Sigmoid colon (tissue), 7 donors: ENCODE data around the gene ACADSB. TPM values are rescaled to one million over a fixed set of nuclear protein-coding genes. Genes with fewer than 3 reads are reported as not detected.

ENCODE experiments used
- DNase-seq: peaks from one replicate; pipeline ENCODE4 v3.0.0-alpha.2; 2019
- H3K27ac ChIP-seq, 4 donors: fragments of 200-600 bp; sonication (generic); one replicate each; pipeline ENCODE4 v1.5.1; 2016 to 2019; ENCODE audit warnings: mild to moderate bottlenecking in 1 of 4
- H3K27me3 ChIP-seq, 3 donors: fragments of 200-600 bp; sonication (generic); one replicate each; pipeline ENCODE4 v1.5.1; 2019; ENCODE audit warnings: mild to moderate bottlenecking in 1 of 3
- H3K36me3 ChIP-seq, 4 donors: fragments of 200-600 bp; sonication (generic); one replicate each; pipeline ENCODE4 v1.5.1; 2016 to 2019
- H3K4me1 ChIP-seq, 4 donors: fragments of 200-600 bp; sonication (generic); one replicate each; pipeline ENCODE4 v1.5.1; 2017 to 2019
- H3K4me3 ChIP-seq, 4 donors: fragments of 200-600 bp; sonication (generic); one replicate each; pipeline ENCODE4 v1.5.1; 2017 to 2019; ENCODE audit warnings: mild to moderate bottlenecking in 2 of 4, moderate library complexity in 1 of 4
- H3K9me3 ChIP-seq, 4 donors: fragments of 200-600 bp in 3 of 4; sonication (generic) in 3 of 4; one replicate each; pipeline versions ENCODE4 v1.5.1 to v1.6.1; 2013 to 2019
- EP300 ChIP-seq, 4 donors: sonication (generic); formaldehyde crosslinking; IDR thresholded peaks; one replicate each; pipeline ENCODE4 v1.6.1; 2017; ENCODE audit warnings: antibody characterized with exemption in 4 of 4
- POLR2A ChIP-seq, 2 donors: fragments of 450-650 bp; IDR thresholded peaks; one replicate each; pipeline ENCODE4 v1.6.1; 2016; ENCODE audit warnings: antibody characterized with exemption in 2 of 2, mild to moderate bottlenecking in 2 of 2, moderate library complexity in 2 of 2
- POLR2AphosphoS5 ChIP-seq, 4 donors: sonication (generic); formaldehyde crosslinking; IDR thresholded peaks; one replicate each; pipeline ENCODE4 v1.6.1; 2017; ENCODE audit warnings: antibody characterized with exemption in 4 of 4
- WGBS, 2 donors: extraction: QIAGEN DNeasy Blood & Tissue Kit; methylation state at CpG; one replicate each; pipeline ENCODE4 v1.1.7; 2013; 5-methylcytosine and 5-hydroxymethylcytosine counted together
- intact Hi-C: fragments of 100-400 bp; cut with DNase I; formaldehyde crosslinking; loops from one replicate; pipeline ENCODE4 v1.15.1; 2023
- polyA plus RNA-seq, 3 donors: library from polyadenylated mRNA; stranded (reverse); fragments of 200-250 nt; gene quantifications; one replicate each; pipeline ENCODE4 v1.2.3, GENCODE V29; 2013
- total RNA-seq, 4 donors: library from RNA; depleted of rRNA; stranded (reverse); fragments of >200 nt; gene quantifications; one replicate each; pipeline ENCODE4 v1.1.0, GENCODE V29; 2016
- TF ChIP-seq, protein P1 (sequence below), 4 experiments: fragments of 450-650 bp in 3 of 4; fragments of 200-600 bp in 1 of 4; IDR thresholded peaks; one replicate each; pipeline ENCODE4 v1.5.1; 2016 to 2019; ENCODE audit warnings: antibody characterized with exemption in 4 of 4, mild to moderate bottlenecking in 3 of 4, moderate library complexity in 2 of 4
- donor health status: healthy with polysubstance abuse.
- donor health status: Bipolar disorder and iron deficiency.
- donor health status: healthy.

The ACADSB gene
- total and polyA plus RNA-seq, 7 donors: 7.6 to 18.7 (median 15.0) TPM

DNA sequence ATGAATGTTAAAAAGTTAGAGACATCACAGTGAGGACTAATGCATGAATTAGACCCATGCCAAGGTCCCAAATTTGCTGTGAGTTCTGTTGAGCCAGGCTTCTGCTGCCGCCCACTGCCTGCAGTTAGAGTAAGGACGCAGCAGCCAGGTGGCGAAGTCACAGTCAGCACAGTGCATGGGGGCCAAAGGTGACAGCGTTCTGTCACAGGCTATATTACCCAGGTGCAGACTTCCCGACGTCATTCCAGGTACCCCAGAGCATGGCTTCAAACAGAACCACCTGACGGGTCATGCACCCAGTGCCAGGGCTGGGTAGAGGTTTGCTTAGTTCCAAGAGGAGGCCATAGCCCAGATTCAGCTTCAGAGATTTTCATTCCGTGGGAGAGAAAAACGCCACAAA, 93.1 kb downstream of the ACADSB start:
- intact Hi-C loops: no loop called here
- no peaks in the 10 kb centered on the region for H3K4me1 ChIP-seq
- TF ChIP-seq POLR2AphosphoS5 (IDR thresholded peaks at IDR 0.05) (no peak), EP300 (IDR thresholded peaks at IDR 0.05) (no peak), POLR2A (IDR thresholded peaks at IDR 0.05) (no peak)
- TF ChIP-seq, protein P1, sequence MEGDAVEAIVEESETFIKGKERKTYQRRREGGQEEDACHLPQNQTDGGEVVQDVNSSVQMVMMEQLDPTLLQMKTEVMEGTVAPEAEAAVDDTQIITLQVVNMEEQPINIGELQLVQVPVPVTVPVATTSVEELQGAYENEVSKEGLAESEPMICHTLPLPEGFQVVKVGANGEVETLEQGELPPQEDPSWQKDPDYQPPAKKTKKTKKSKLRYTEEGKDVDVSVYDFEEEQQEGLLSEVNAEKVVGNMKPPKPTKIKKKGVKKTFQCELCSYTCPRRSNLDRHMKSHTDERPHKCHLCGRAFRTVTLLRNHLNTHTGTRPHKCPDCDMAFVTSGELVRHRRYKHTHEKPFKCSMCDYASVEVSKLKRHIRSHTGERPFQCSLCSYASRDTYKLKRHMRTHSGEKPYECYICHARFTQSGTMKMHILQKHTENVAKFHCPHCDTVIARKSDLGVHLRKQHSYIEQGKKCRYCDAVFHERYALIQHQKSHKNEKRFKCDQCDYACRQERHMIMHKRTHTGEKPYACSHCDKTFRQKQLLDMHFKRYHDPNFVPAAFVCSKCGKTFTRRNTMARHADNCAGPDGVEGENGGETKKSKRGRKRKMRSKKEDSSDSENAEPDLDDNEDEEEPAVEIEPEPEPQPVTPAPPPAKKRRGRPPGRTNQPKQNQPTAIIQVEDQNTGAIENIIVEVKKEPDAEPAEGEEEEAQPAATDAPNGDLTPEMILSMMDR (IDR thresholded peaks at IDR 0.05): no peak

GRCh38 chr10:123102673-123103072, 93.9 kb downstream of the ACADSB start:
- Histone ChIP-seq H3K4me1 (no peaks in the 10 kb centered on the region), H3K4me3 (no peak overlapping the region), H3K36me3 (no peaks in the 10 kb centered on the region), H3K27me3 (no peaks in the 10 kb centered on the region), H3K9me3 (no peaks in the 10 kb centered on the region), H3K27ac (no peak overlapping the region)
- TF ChIP-seq POLR2A (IDR thresholded peaks at IDR 0.05): no peak
- no peak for TF ChIP-seq POLR2AphosphoS5 (IDR thresholded peaks at IDR 0.05)
- TF ChIP-seq, protein P1 (IDR thresholded peaks at IDR 0.05): no peak
- TF ChIP-seq EP300 (IDR thresholded peaks at IDR 0.05): no peak
- intact Hi-C loops: no loop called here
- no peak for DNase-seq
- 56 to 76% methylated on average over 2 of the region's 2 CpGs for WGBS, 2 donors

More for the DNA sequence above, 93.1 kb downstream of the ACADSB start:
- Histone ChIP-seq H3K4me3 (no peak overlapping the region), H3K27me3 (no peaks in the 10 kb centered on the region), H3K27ac (no peak overlapping the region), H3K36me3 (no peaks in the 10 kb centered on the region), H3K9me3 (no peaks in the 10 kb centered on the region)
- 15 to 61% methylated on average over 9 of the region's 9 CpGs for WGBS, 2 donors
- no peak for DNase-seq

- intact Hi-C loops: no loop called here
- Histone ChIP-seq H3K4me1 (no peaks in the 10 kb centered on the region), H3K9me3 (no peaks in the 10 kb centered on the region), H3K27ac (no peak overlapping the region), H3K27me3 (no peaks in the 10 kb centered on the region), H3K4me3 (no peak overlapping the region), H3K36me3 (no peaks in the 10 kb centered on the region)
- no peak for DNase-seq
- 19 to 67% methylated on average over 9 of the region's 9 CpGs for WGBS, 2 donors
- TF ChIP-seq EP300 (IDR thresholded peaks at IDR 0.05) (no peak), POLR2A (IDR thresholded peaks at IDR 0.05) (no peak), POLR2AphosphoS5 (IDR thresholded peaks at IDR 0.05) (no peak)
- TF ChIP-seq, protein P1 (IDR thresholded peaks at IDR 0.05): no peak
Measured at GRCh38 chr10:123103944-123104343, 95.1 kb downstream of the ACADSB start.

Other genes with a start within 250 kb of the ACADSB start
- under 1 TPM in 2 of 4 donors, not detected in 2; 0.36 to 0.66 TPM for gene CUZD1, start 163.1 kb upstream of the ACADSB start, total RNA-seq
- 1 to 10 TPM in 1 of 3 donors, under 1 TPM in 1, not detected in 1; 0.54 to 4.2 TPM for gene CUZD1, start 163.1 kb upstream of the ACADSB start, polyA plus RNA-seq
- gene FAM24B, start 129.4 kb upstream of the ACADSB start, total RNA-seq: 1 to 10 TPM in 1 of 4 donors, under 1 TPM in 1, not detected in 2; 0.99 to 4.2 TPM
- gene FAM24B, start 129.4 kb upstream of the ACADSB start, polyA plus RNA-seq: 1 to 10 TPM in 2 of 3 donors, not detected in 1; 4.4 to 4.6 TPM
- not detected for gene FAM24A, start 98.4 kb upstream of the ACADSB start, total RNA-seq
- gene FAM24A, start 98.4 kb upstream of the ACADSB start, polyA plus RNA-seq: not detected
- gene C10orf88, start 54.8 kb upstream of the ACADSB start, total RNA-seq: 10 to 100 TPM in 1 of 4 donors, 1 to 10 TPM in 3; 3.0 to 10.2 (median 4.8) TPM
- 1 to 10 TPM; 3.0 to 3.6 (median 3.0) TPM for gene C10orf88, start 54.8 kb upstream of the ACADSB start, polyA plus RNA-seq
- 1 to 10 TPM; 1.6 to 3.6 (median 3.4) TPM for gene PSTK, start 28.6 kb upstream of the ACADSB start, total RNA-seq
- gene PSTK, start 28.6 kb upstream of the ACADSB start, polyA plus RNA-seq: 1 to 10 TPM; 2.0 to 3.0 (median 2.3) TPM
- 10 to 100 TPM in 3 of 4 donors, 1 to 10 TPM in 1; 9.4 to 16.4 (median 13.4) TPM for gene IKZF5, start 211 bp upstream of the ACADSB start, total RNA-seq
- gene IKZF5, start 211 bp upstream of the ACADSB start, polyA plus RNA-seq: 1 to 10 TPM; 4.4 to 8.0 (median 6.0) TPM
- under 1 TPM in 2 of 4 donors, not detected in 2; 0.68 to 0.83 TPM for gene HMX3, start 127.0 kb downstream of the ACADSB start, total RNA-seq
- gene HMX3, start 127.0 kb downstream of the ACADSB start, polyA plus RNA-seq: under 1 TPM in 1 of 3 donors, not detected in 2; 0.52 TPM
- under 1 TPM in 3 of 4 donors, not detected in 1; 0.27 to 0.55 (median 0.36) TPM for gene HMX2, start 139.1 kb downstream of the ACADSB start, total RNA-seq
- under 1 TPM in 1 of 3 donors, not detected in 2; 0.36 TPM for gene HMX2, start 139.1 kb downstream of the ACADSB start, polyA plus RNA-seq
- gene BUB3, start 145.4 kb downstream of the ACADSB start, total RNA-seq: 100 to 1,000 TPM in 2 of 4 donors, 10 to 100 TPM in 2; 75.6 to 116 (median 101) TPM
- 10 to 100 TPM; 39.6 to 82.1 (median 68.7) TPM for gene BUB3, start 145.4 kb downstream of the ACADSB start, polyA plus RNA-seq